Measurements from ENCODE around the gene MAP3K15.

DNA sequence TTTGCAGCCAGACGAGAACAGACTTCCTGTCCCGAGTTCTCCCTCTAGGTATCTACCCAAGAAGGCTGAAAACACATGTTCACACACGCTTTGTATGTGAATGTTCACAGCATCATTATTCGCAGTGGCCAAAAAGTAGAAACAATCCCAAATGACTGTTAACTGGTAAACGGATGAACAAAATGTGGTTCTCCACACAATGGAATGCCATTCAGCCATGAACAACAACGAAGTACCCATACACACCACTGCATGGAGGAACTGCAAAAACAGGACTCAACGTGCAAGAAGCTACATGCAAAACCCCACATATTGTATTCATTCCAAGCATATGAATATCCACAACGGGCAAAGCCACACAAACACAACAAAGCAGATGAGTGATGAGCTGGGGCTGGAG is 126.6 kb downstream of the MAP3K15 start:
- TF ChIP-seq EZH2 (IDR thresholded peaks at IDR 0.05; ENCODE audit: insufficient read depth, poor library complexity, severe bottlenecking) (no peak), EZH2phosphoT487 (IDR thresholded peaks at IDR 0.05; ENCODE audit: insufficient read depth, low read depth) (no peak)

Measured in GM23248 (cell line).